GM10266 (cell line): ENCODE data around the gene SYTL1.
A peak's percentile ranks its signal among the peaks of the same experiment; 100 is the strongest.

Experiments
- DNase-seq: peaks from one replicate; pipeline ENCODE4 v3.0.0; 2012; ENCODE audit errors: extremely low spot score
- CTCF ChIP-seq: IDR thresholded peaks from 2 replicates; pipeline ENCODE4 v1.5.1; 2012; ENCODE audit warnings: mild to moderate bottlenecking, low read depth; ENCODE audit not compliant: control insufficient read depth, insufficient read depth; ENCODE audit errors: missing control alignments

SYTL1 gene

GRCh38 chr1:27318596-27318995 is 23.2 kb upstream of the SYTL1 start:
- no peak for TF ChIP-seq CTCF
- no peak for DNase-seq

GRCh38 chr1:27321813-27322568 is 19.8 kb upstream of the SYTL1 start, which contains the start of gene TMEM222:
TMEM222 (plus strand) TSS chr1:27322163; CDS start chr1:27322198, 35 bp downstream.
- peak; percentile 96 for DNase-seq
- TF ChIP-seq CTCF = no peak

- no peak for TF ChIP-seq CTCF
- no peak for DNase-seq
Measured at GRCh38 chr1:27322569-27323240, 19.1 kb upstream of the SYTL1 start.

GRCh38 chr1:27325286-27325685 is 16.5 kb upstream of the SYTL1 start:
- DNase-seq = no peak
- TF ChIP-seq CTCF = no peak

GRCh38 chr1:27327964-27328363 is 13.9 kb upstream of the SYTL1 start:
- no peak for DNase-seq
- no peak for TF ChIP-seq CTCF

- DNase-seq = no peak
- TF ChIP-seq CTCF = no peak
Measured at GRCh38 chr1:27330786-27331185, 11.0 kb upstream of the SYTL1 start.

- TF ChIP-seq CTCF = no peak
- DNase-seq = no peak
Measured at GRCh38 chr1:27331426-27331825, 10.4 kb upstream of the SYTL1 start.
